H1 (cell line): ENCODE results near the gene TRIM24. TPM values are rescaled to one million over a fixed set of nuclear protein-coding genes. Genes with fewer than 3 reads are reported as not detected.
"Not testable (repeated sequence)": the region's sequence is repeated elsewhere in the genome, so short reads cannot be mapped to it uniquely, and the experiment has no call there.

Source experiments
- CTCF ChIA-PET: fragments of 300-600 bp; sonication (Branson Sonifier 250); formaldehyde crosslinking; loops from one replicate; lab custom pipeline; 2021; ENCODE audit not compliant: partially characterized antibody; lab: Charles Lee
- POLR2A ChIA-PET: fragments of 300-600 bp; sonication (Branson Sonifier 250); formaldehyde crosslinking; loops from one replicate; lab custom pipeline; 2021; ENCODE audit warnings: inconsistent platforms; ENCODE audit not compliant: partially characterized antibody; lab: Charles Lee
- DNase-seq, 2 experiments: peaks; one replicate each; pipeline versions ENCODE4 v3.0.0 to v3.0.0-alpha.2; 2010 to 2022; ENCODE audit warnings: low spot score in 2 of 2, low read depth in 1 of 2, mixed read lengths in 1 of 2
- FAIRE-seq: peaks from 2 replicates; lab custom pipeline; 2011; peaks lifted over from hg19 to GRCh38; lab: Jason Lieb, UNC
- H2AFZ ChIP-seq: 2 replicates; pipeline ENCODE4 v1.8.1; 2012; ENCODE audit warnings: low read length, inconsistent platforms
- H2AK5ac ChIP-seq: 2 replicates; pipeline ENCODE4 v1.6.1; 2013; ENCODE audit warnings: low read depth, low read length
- H2BK120ac ChIP-seq: replicated peaks from 2 replicates; pipeline ENCODE3; 2013; ENCODE audit warnings: low read depth, low read length, inconsistent platforms
- H2BK12ac ChIP-seq: 2 replicates; pipeline ENCODE4 v1.6.1; 2013; ENCODE audit warnings: low read depth, low read length
- H2BK15ac ChIP-seq: 2 replicates; pipeline ENCODE4 v1.6.1; 2013; ENCODE audit warnings: low read length
- H2BK20ac ChIP-seq: 2 replicates; pipeline ENCODE4 v1.6.1; 2013; ENCODE audit warnings: low read length
- H2BK5ac ChIP-seq: 2 replicates; pipeline ENCODE4 v1.6.1; 2013; ENCODE audit warnings: low read depth, low read length
- H3K14ac ChIP-seq: 2 replicates; pipeline ENCODE4 v1.6.1; 2013; ENCODE audit warnings: inconsistent platforms; ENCODE audit not compliant: insufficient read length
- H3K18ac ChIP-seq: 2 replicates; pipeline ENCODE4 v1.6.1; 2013; ENCODE audit warnings: low read length; ENCODE audit errors: extremely low read depth
- H3K23ac ChIP-seq: 2 replicates; pipeline ENCODE4 v1.6.1; 2013; ENCODE audit warnings: inconsistent platforms; ENCODE audit not compliant: insufficient read length
- H3K23me2 ChIP-seq: 2 replicates; pipeline ENCODE4 v1.6.1; 2013; ENCODE audit warnings: low read depth, low read length
- H3K27ac ChIP-seq: 2 replicates; pipeline ENCODE4 v1.6.1; 2011; ENCODE audit warnings: low read depth, low read length, inconsistent platforms
- H3K27me3 ChIP-seq, 4 experiments: replicated peaks in 1 of 4; 1 replicate in 1 of 4; 2 replicates in 3 of 4; pipeline versions ENCODE4 v1.6.1 to v1.8.1; 2011 to 2013; ENCODE audit warnings: low read length in 3 of 4, mild to moderate bottlenecking in 3 of 4, inconsistent platforms in 2 of 4, mixed read lengths in 2 of 4, moderate library complexity in 1 of 4; ENCODE audit not compliant: control insufficient read depth in 3 of 4, insufficient read depth in 3 of 4; ENCODE audit errors: extremely low read depth in 1 of 4
- H3K36me3 ChIP-seq, 4 experiments: 2 replicates each; pipeline versions ENCODE4 v1.6.1 to v1.8.1; 2011 to 2013; ENCODE audit warnings: mild to moderate bottlenecking in 4 of 4, low read length in 3 of 4, moderate library complexity in 2 of 4, control low read depth in 1 of 4, inconsistent platforms in 1 of 4; ENCODE audit not compliant: insufficient read depth in 4 of 4, control insufficient read depth in 2 of 4
- H3K4ac ChIP-seq: replicated peaks from 2 replicates; pipeline ENCODE3; 2013; ENCODE audit warnings: low read length, low read depth, mixed read lengths, inconsistent platforms; ENCODE audit not compliant: insufficient read length
- H3K4me1 ChIP-seq, 4 experiments: replicated peaks in 1 of 4; 1 replicate in 1 of 4; 2 replicates in 3 of 4; pipeline versions ENCODE4 v1.6.1 to v1.8.1; 2011 to 2013; ENCODE audit warnings: low read length in 3 of 4, inconsistent platforms in 2 of 4, mixed read lengths in 1 of 4; ENCODE audit not compliant: insufficient read depth in 4 of 4, control insufficient read depth in 3 of 4
- H3K4me2 ChIP-seq, 2 experiments: 2 replicates each; pipeline versions ENCODE4 v1.6.1 to v1.8.1; 2011 to 2013; ENCODE audit warnings: low read depth in 2 of 2, low read length in 2 of 2, control low read depth in 1 of 2, inconsistent platforms in 1 of 2, mild to moderate bottlenecking in 1 of 2; ENCODE audit not compliant: insufficient read depth in 1 of 2
- H3K4me3 ChIP-seq, 4 experiments: fragments of 200-600, 300-600 bp in 1 of 4; sonication (generic), shearing (Covaris generic), sonication (Bioruptor Twin) in 1 of 4; 2 replicates each; pipeline versions ENCODE4 v1.5.1 to v1.8.1; 2011 to 2016; ENCODE audit warnings: low read length in 4 of 4, low read depth in 3 of 4, control low read depth in 2 of 4, inconsistent platforms in 2 of 4, mild to moderate bottlenecking in 2 of 4, mixed read lengths in 1 of 4, moderate library complexity in 1 of 4; ENCODE audit not compliant: insufficient read depth in 2 of 4; ENCODE audit errors: extremely low read depth in 1 of 4
- H3K56ac ChIP-seq: replicated peaks from 2 replicates; pipeline ENCODE3; 2013; ENCODE audit warnings: low read depth, mild to moderate bottlenecking, mixed read lengths, low read length, inconsistent platforms; ENCODE audit not compliant: insufficient read length
- H3K79me1 ChIP-seq: 2 replicates; pipeline ENCODE4 v1.6.1; 2013; ENCODE audit warnings: low read depth, low read length, control low read depth
- H3K79me2 ChIP-seq, 2 experiments: 2 replicates each; pipeline versions ENCODE4 v1.6.1 to v1.8.1; 2012 to 2013; ENCODE audit warnings: low read length in 2 of 2, mild to moderate bottlenecking in 2 of 2, inconsistent platforms in 1 of 2; ENCODE audit not compliant: insufficient read depth in 2 of 2, control insufficient read depth in 1 of 2
- H3K9ac ChIP-seq, 4 experiments: replicated peaks in 1 of 4; 1 replicate in 1 of 4; 2 replicates in 3 of 4; pipeline versions ENCODE4 v1.6.1 to v1.8.1; 2011 to 2013; ENCODE audit warnings: low read depth in 3 of 4, low read length in 3 of 4, control low read depth in 2 of 4, mild to moderate bottlenecking in 2 of 4, moderate library complexity in 2 of 4, inconsistent platforms in 1 of 4; ENCODE audit errors: extremely low read depth in 1 of 4
- H3K9me3 ChIP-seq, 2 experiments: 2 replicates each; pipeline versions ENCODE4 v1.6.1 to v1.8.1; 2012 to 2013; ENCODE audit warnings: mild to moderate bottlenecking in 2 of 2, moderate library complexity in 2 of 2, control low read depth in 1 of 2, inconsistent platforms in 1 of 2, low read depth in 1 of 2, low read length in 1 of 2, mixed read lengths in 1 of 2; ENCODE audit not compliant: insufficient read depth in 2 of 2
- H4K20me1 ChIP-seq, 2 experiments: replicated peaks in 1 of 2; 2 replicates each; pipeline versions ENCODE3 to v1.8.1; 2011 to 2013; ENCODE audit warnings: inconsistent platforms in 2 of 2, low read length in 2 of 2, mild to moderate bottlenecking in 1 of 2; ENCODE audit not compliant: insufficient read depth in 2 of 2, control insufficient read depth in 1 of 2
- H4K5ac ChIP-seq: 2 replicates; pipeline ENCODE4 v1.6.1; 2013; ENCODE audit warnings: low read length, low read depth, mixed read lengths, inconsistent platforms; ENCODE audit not compliant: insufficient read length
- H4K8ac ChIP-seq: 2 replicates; pipeline ENCODE4 v1.8.0; 2013; ENCODE audit warnings: mild to moderate bottlenecking, moderate library complexity, low read length, inconsistent platforms; ENCODE audit not compliant: insufficient read depth; ENCODE audit errors: extremely low read depth
- H4K91ac ChIP-seq: replicated peaks from 2 replicates; pipeline ENCODE3; 2013; ENCODE audit warnings: low read length, mixed read lengths, inconsistent platforms; ENCODE audit not compliant: insufficient read length
- YY1 ChIP-seq: IDR thresholded peaks from 2 replicates; pipeline ENCODE4 v1.6.1; 2011; ENCODE audit warnings: low read depth, mild to moderate bottlenecking, low read length
- WGBS, 2 experiments: shearing (Covaris generic) in 1 of 2; methylation state at CpG; one replicate each; pipeline versions ENCODE4 v1.1.6 to v1.1.7; 2013 to 2015; ENCODE audit warnings: low lambda C conversion rate in 2 of 2, mixed read lengths in 2 of 2, inconsistent platforms in 1 of 2, low coverage in 1 of 2, missing lambda C conversion rate in 1 of 2; ENCODE audit not compliant: insufficient replicate concordance in 2 of 2, insufficient coverage in 1 of 2, insufficient read length in 1 of 2; ENCODE audit errors: extremely low coverage in 1 of 2, missing lambda C conversion rate in 1 of 2; 5-methylcytosine and 5-hydroxymethylcytosine counted together
- polyA plus RNA-seq, 7 experiments: library from polyadenylated mRNA; depleted of rRNA in 3 of 7; stranded (reverse) in 5 of 7; unstranded in 2 of 7; fragments of >200 nt in 5 of 7; fragments of 200-250 nt in 2 of 7; gene quantifications; 1 replicate in 5 of 7; 2 replicates in 1 of 7; 4 replicates in 1 of 7; pipeline versions ENCODE4 v1.2.1 to v1.2.3, GENCODE V29; 2011 to 2013; ENCODE audit warnings: missing spikeins in 2 of 7, mixed read lengths in 2 of 7
- total RNA-seq: library from RNA; stranded (reverse); fragmentation: NEBNext Ultra II Directional; extraction: Animal tissue kit (Norgen Biotek cat#: 25700); gene quantifications from 2 replicates; pipeline ENCODE4 v1.2.1, GENCODE V29; 2021

TRIM24 gene
- total and polyA plus RNA-seq, 2 of the 8 experiments (the other 6 are each of a cell fraction or from before 2014, with no cell fraction given): 67.6 to 149 TPM

GRCh38 chr7:138466069-138466756 lies 6.2 kb downstream of the TRIM24 start:
- WGBS, 2 experiments: 81% methylated on average over 7 of the region's 11 CpGs; no CpG with 5 or more reads in 1 of the 2 experiments
- not testable (repeated sequence) for H3K23me2 ChIP-seq, H3K79me1 ChIP-seq, H2BK15ac ChIP-seq, DNase-seq
- TF ChIP-seq YY1: peak; percentile 71
- TF ChIP-seq, all 59 proteins: peak for 1; not testable (repeated sequence) for 58
- not testable (repeated sequence) for H4K8ac ChIP-seq, H3K18ac ChIP-seq, H3K27me3 ChIP-seq, FAIRE-seq, H3K23ac ChIP-seq, H2BK120ac ChIP-seq, H3K4ac ChIP-seq, H3K56ac ChIP-seq, H3K9ac ChIP-seq, H2BK20ac ChIP-seq, H3K27ac ChIP-seq, H2AFZ ChIP-seq, H2BK12ac ChIP-seq, H2AK5ac ChIP-seq, H4K5ac ChIP-seq, H4K91ac ChIP-seq, H3K14ac ChIP-seq, H3K9me3 ChIP-seq, H2BK5ac ChIP-seq
- Histone ChIP-seq H3K79me2 (peaks cover 74 to 99% of the 10 kb centered on the region in 2 experiments), H3K4me3 (peak overlapping the region in 1 of 4 experiments; percentile 53; a peak in 1 of 8 replicates), H3K36me3 (peaks cover 0 to 58% (median 9%) of the 10 kb centered on the region in 4 experiments; a peak in 5 of 8 replicates), H4K20me1 (peaks cover 33 to 47% of the 10 kb centered on the region in 2 experiments), H3K4me2 (peak overlapping the region in 1 of 2 experiments; percentile 76; a peak in 1 of 4 replicates), H3K4me1 (peaks cover 0 to 18% (median under 1%) of the 10 kb centered on the region in 4 experiments; a peak in 5 of 7 replicates)
- POLR2A ChIA-PET: interaction anchor here (0.9 to 3.1 kb wide), 4 partner anchors 9 to 63 kb away, joined by 3 to 17 read pairs (median 3); no protein-coding TSS in a partner anchor
- CTCF ChIA-PET: interaction anchor here (0.6 to 1.5 kb wide), 8 partner anchors 17 to 306 kb away, joined by 3 to 4 read pairs (median 3); no protein-coding TSS in a partner anchor
